ENCODE results near the gene HRAS. TPM values are rescaled to one million over a fixed set of nuclear protein-coding genes. Genes with fewer than 3 reads are reported as not detected.

HRAS gene
- total and polyA plus RNA-seq, 10 of the 15 experiments (the other 5 are each of a cell fraction or from before 2014, with no cell fraction given): 2.8 to 72.4 (median 31.7) TPM

DNA sequence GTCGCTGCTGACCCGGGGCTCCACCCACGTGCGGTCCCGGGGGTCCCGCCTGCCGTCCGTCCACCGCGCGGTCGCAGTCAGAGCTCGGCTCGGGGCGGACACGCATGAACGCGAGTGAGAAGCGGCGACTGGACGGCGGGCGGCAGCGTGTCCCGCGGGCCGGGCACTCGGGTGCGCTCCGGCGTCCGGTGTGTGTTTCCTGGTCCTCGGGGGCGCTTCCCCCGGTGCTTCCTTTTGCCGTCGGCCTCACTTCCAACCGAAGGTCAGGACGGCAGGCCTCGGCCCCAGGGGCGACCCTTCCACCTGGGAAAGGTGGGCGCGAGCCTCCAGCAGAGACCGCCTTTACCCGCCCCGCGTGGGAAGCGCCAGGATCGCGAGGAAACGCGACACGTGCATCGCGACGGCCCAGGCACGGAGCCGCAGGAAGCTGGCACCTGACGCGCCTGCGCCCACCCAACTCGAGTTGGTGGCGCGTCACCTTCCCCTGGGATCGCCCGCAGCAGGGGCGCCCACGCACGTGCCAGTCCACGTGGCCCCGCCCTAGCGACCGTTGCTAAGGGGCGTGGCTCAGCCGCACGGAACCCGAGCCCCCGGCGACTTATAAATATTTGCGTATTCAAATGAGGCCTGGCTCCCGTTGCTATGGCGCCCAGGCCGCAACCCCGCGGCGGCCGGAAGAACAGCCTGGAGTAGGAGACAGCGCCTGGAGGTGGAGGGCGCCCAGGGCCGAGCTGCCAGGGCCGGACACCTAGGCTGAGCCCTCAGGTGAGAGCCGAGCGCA, 1.7 kb upstream of the HRAS start, which contains the start of gene LRRC56 (continued):
- TF ChIP-seq HDAC6 (IDR thresholded peaks at IDR 0.05; ENCODE audit: unreplicated experiment): no peak
- TF ChIP-seq, protein P1, sequence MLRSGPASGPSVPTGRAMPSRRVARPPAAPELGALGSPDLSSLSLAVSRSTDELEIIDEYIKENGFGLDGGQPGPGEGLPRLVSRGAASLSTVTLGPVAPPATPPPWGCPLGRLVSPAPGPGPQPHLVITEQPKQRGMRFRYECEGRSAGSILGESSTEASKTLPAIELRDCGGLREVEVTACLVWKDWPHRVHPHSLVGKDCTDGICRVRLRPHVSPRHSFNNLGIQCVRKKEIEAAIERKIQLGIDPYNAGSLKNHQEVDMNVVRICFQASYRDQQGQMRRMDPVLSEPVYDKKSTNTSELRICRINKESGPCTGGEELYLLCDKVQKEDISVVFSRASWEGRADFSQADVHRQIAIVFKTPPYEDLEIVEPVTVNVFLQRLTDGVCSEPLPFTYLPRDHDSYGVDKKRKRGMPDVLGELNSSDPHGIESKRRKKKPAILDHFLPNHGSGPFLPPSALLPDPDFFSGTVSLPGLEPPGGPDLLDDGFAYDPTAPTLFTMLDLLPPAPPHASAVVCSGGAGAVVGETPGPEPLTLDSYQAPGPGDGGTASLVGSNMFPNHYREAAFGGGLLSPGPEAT (IDR thresholded peaks at IDR 0.05; ENCODE audit: low read depth): no peak
- TF ChIP-seq, protein P2, sequence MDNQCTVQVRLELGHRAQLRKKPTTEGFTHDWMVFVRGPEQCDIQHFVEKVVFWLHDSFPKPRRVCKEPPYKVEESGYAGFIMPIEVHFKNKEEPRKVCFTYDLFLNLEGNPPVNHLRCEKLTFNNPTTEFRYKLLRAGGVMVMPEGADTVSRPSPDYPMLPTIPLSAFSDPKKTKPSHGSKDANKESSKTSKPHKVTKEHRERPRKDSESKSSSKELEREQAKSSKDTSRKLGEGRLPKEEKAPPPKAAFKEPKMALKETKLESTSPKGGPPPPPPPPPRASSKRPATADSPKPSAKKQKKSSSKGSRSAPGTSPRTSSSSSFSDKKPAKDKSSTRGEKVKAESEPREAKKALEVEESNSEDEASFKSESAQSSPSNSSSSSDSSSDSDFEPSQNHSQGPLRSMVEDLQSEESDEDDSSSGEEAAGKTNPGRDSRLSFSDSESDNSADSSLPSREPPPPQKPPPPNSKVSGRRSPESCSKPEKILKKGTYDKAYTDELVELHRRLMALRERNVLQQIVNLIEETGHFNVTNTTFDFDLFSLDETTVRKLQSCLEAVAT (IDR thresholded peaks at IDR 0.05): no peak
- TF ChIP-seq, protein P3, sequence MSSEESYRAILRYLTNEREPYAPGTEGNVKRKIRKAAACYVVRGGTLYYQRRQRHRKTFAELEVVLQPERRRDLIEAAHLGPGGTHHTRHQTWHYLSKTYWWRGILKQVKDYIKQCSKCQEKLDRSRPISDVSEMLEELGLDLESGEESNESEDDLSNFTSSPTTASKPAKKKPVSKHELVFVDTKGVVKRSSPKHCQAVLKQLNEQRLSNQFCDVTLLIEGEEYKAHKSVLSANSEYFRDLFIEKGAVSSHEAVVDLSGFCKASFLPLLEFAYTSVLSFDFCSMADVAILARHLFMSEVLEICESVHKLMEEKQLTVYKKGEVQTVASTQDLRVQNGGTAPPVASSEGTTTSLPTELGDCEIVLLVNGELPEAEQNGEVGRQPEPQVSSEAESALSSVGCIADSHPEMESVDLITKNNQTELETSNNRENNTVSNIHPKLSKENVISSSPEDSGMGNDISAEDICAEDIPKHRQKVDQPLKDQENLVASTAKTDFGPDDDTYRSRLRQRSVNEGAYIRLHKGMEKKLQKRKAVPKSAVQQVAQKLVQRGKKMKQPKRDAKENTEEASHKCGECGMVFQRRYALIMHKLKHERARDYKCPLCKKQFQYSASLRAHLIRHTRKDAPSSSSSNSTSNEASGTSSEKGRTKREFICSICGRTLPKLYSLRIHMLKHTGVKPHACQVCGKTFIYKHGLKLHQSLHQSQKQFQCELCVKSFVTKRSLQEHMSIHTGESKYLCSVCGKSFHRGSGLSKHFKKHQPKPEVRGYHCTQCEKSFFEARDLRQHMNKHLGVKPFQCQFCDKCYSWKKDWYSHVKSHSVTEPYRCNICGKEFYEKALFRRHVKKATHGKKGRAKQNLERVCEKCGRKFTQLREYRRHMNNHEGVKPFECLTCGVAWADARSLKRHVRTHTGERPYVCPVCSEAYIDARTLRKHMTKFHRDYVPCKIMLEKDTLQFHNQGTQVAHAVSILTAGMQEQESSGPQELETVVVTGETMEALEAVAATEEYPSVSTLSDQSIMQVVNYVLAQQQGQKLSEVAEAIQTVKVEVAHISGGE (CRISPR knock-in tag; IDR thresholded peaks at IDR 0.05): no peak
- TF ChIP-seq, protein P4, sequence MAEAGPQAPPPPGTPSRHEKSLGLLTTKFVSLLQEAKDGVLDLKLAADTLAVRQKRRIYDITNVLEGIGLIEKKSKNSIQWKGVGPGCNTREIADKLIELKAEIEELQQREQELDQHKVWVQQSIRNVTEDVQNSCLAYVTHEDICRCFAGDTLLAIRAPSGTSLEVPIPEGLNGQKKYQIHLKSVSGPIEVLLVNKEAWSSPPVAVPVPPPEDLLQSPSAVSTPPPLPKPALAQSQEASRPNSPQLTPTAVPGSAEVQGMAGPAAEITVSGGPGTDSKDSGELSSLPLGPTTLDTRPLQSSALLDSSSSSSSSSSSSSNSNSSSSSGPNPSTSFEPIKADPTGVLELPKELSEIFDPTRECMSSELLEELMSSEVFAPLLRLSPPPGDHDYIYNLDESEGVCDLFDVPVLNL (IDR thresholded peaks at IDR 0.05; ENCODE audit: low read depth, low read length): no peak
- TF ChIP-seq POU2F2 (IDR thresholded peaks at IDR 0.05; ENCODE audit: borderline replicate concordance, low read depth, low read length): peak; percentile 97
- TF ChIP-seq FOS (IDR thresholded peaks at IDR 0.05; ENCODE audit: borderline replicate concordance, extremely low read depth, insufficient read length): no peak
- TF ChIP-seq TCF7 (IDR thresholded peaks at IDR 0.05; ENCODE audit: borderline replicate concordance): no peak
- TF ChIP-seq, protein P5, sequence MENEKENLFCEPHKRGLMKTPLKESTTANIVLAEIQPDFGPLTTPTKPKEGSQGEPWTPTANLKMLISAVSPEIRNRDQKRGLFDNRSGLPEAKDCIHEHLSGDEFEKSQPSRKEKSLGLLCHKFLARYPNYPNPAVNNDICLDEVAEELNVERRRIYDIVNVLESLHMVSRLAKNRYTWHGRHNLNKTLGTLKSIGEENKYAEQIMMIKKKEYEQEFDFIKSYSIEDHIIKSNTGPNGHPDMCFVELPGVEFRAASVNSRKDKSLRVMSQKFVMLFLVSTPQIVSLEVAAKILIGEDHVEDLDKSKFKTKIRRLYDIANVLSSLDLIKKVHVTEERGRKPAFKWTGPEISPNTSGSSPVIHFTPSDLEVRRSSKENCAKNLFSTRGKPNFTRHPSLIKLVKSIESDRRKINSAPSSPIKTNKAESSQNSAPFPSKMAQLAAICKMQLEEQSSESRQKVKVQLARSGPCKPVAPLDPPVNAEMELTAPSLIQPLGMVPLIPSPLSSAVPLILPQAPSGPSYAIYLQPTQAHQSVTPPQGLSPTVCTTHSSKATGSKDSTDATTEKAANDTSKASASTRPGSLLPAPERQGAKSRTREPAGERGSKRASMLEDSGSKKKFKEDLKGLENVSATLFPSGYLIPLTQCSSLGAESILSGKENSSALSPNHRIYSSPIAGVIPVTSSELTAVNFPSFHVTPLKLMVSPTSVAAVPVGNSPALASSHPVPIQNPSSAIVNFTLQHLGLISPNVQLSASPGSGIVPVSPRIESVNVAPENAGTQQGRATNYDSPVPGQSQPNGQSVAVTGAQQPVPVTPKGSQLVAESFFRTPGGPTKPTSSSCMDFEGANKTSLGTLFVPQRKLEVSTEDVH (IDR thresholded peaks at IDR 0.05; ENCODE audit: low read depth, partially characterized antibody): no peak
- TF ChIP-seq, protein P6, sequence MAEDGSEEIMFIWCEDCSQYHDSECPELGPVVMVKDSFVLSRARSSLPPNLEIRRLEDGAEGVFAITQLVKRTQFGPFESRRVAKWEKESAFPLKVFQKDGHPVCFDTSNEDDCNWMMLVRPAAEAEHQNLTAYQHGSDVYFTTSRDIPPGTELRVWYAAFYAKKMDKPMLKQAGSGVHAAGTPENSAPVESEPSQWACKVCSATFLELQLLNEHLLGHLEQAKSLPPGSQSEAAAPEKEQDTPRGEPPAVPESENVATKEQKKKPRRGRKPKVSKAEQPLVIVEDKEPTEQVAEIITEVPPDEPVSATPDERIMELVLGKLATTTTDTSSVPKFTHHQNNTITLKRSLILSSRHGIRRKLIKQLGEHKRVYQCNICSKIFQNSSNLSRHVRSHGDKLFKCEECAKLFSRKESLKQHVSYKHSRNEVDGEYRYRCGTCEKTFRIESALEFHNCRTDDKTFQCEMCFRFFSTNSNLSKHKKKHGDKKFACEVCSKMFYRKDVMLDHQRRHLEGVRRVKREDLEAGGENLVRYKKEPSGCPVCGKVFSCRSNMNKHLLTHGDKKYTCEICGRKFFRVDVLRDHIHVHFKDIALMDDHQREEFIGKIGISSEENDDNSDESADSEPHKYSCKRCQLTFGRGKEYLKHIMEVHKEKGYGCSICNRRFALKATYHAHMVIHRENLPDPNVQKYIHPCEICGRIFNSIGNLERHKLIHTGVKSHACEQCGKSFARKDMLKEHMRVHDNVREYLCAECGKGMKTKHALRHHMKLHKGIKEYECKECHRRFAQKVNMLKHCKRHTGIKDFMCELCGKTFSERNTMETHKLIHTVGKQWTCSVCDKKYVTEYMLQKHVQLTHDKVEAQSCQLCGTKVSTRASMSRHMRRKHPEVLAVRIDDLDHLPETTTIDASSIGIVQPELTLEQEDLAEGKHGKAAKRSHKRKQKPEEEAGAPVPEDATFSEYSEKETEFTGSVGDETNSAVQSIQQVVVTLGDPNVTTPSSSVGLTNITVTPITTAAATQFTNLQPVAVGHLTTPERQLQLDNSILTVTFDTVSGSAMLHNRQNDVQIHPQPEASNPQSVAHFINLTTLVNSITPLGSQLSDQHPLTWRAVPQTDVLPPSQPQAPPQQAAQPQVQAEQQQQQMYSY (CRISPR knock-in tag; IDR thresholded peaks at IDR 0.05): no peak
